AG09319 (cell line): ENCODE measurements around the gene ARHGAP45.
A peak's percentile ranks its signal among the peaks of the same experiment; 100 is the strongest.

ENCODE experiments used
- DNase-seq: peaks from one replicate; pipeline ENCODE4 v3.0.0-alpha.2; 2010; ENCODE audit warnings: low read depth; ENCODE audit errors: extremely low read depth
- TF ChIP-seq, protein P1 (sequence below): IDR thresholded peaks from 2 replicates; pipeline ENCODE4 v1.5.1; 2011; ENCODE audit warnings: low read depth, mild to moderate bottlenecking, inconsistent platforms, low read length, moderate library complexity

The ARHGAP45 gene

GRCh38 chr19:1032264-1032867 lies 34.6 kb upstream of the ARHGAP45 start:
- no peak for DNase-seq
- TF ChIP-seq, protein P1, sequence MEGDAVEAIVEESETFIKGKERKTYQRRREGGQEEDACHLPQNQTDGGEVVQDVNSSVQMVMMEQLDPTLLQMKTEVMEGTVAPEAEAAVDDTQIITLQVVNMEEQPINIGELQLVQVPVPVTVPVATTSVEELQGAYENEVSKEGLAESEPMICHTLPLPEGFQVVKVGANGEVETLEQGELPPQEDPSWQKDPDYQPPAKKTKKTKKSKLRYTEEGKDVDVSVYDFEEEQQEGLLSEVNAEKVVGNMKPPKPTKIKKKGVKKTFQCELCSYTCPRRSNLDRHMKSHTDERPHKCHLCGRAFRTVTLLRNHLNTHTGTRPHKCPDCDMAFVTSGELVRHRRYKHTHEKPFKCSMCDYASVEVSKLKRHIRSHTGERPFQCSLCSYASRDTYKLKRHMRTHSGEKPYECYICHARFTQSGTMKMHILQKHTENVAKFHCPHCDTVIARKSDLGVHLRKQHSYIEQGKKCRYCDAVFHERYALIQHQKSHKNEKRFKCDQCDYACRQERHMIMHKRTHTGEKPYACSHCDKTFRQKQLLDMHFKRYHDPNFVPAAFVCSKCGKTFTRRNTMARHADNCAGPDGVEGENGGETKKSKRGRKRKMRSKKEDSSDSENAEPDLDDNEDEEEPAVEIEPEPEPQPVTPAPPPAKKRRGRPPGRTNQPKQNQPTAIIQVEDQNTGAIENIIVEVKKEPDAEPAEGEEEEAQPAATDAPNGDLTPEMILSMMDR = no peak

DNA sequence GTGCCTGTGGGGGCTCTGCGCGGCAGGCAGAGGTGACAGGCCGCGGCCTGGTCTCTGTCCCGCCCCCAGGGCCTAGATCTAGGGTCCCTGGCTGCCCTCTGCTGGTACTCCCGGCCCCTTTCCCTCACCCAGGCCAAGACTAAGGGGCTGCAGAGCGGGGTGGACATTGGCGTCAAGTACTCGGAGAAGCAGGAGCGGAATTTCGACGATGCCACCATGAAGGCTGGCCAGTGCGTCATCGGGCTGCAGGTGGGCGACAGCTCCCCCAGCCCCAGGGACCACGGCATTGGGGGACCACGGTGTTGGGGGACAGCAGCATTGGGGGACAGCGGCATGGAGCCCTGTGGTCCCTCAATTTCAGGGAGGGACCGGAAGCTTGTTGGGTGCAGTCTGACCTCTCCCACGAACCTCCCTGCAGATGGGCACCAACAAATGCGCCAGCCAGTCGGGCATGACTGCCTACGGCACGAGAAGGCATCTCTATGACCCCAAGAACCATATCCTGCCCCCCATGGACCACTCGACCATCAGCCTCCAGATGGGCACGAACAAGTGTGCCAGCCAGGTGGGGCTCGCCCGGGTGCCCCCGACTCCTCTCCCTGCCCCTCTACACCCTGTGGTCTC lies 30.9 kb upstream of the ARHGAP45 start:
- DNase-seq = no peak
- TF ChIP-seq, protein P1 = no peak; the same call in 1 of the 2 replicates

GRCh38 chr19:1037621-1038064 lies 29.3 kb upstream of the ARHGAP45 start:
- DNase-seq = no peak
- TF ChIP-seq, protein P1 = no peak

GRCh38 chr19:1038978-1039645 lies 27.9 kb upstream of the ARHGAP45 start:
- DNase-seq = no peak

DNA sequence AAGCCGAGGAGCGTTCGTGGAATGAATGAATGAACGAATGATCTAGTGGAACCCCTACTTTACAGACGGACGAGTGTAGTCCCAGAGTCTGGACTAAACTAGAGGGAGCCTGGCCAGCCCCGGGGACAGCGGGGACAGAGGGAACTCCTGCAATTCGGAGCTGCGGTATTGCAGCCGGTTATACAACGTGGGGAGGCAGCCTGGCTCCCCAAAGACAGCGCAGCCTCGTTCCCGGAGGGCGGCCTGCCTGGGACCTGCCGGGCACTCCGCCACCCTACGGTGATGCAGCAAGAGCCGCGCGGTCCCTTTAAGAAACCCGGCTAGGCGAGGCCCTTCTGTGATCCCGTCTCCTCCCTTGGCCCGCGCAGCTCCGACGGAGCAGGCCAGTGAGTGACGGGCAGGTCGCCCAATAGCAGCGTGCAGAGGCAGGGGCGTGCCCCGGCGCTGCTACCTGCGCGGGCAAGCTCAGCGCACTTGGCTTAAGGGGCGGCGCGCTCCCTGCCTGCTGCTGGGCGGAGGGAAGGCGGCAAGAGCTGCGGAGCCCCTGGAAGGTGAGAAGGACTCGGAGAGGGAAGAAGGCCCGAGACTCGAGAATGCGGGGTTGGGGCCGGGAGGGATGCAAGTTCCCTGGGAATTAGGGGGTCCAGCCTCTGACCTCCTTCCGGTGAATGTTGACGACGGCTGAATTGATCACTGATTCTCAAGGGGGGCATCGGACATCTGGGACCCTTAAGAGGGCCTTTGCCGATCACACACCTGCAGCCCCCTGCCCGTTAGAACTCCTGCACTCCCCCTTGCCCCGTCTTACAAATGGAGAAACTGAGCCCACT lies 27.1 kb upstream of the ARHGAP45 start, which contains the start of gene ABCA7:
Gene ABCA7, plus strand, starts transcription at position 462 of the 830 bp plus-strand sequence. CDS start 1,255 bp downstream, outside the sequence.
- peak; percentile 96 for DNase-seq
- TF ChIP-seq, protein P1 = no peak

More at GRCh38 chr19:1038978-1039645, 27.9 kb upstream of the ARHGAP45 start:
- TF ChIP-seq, protein P1 = no peak

DNA sequence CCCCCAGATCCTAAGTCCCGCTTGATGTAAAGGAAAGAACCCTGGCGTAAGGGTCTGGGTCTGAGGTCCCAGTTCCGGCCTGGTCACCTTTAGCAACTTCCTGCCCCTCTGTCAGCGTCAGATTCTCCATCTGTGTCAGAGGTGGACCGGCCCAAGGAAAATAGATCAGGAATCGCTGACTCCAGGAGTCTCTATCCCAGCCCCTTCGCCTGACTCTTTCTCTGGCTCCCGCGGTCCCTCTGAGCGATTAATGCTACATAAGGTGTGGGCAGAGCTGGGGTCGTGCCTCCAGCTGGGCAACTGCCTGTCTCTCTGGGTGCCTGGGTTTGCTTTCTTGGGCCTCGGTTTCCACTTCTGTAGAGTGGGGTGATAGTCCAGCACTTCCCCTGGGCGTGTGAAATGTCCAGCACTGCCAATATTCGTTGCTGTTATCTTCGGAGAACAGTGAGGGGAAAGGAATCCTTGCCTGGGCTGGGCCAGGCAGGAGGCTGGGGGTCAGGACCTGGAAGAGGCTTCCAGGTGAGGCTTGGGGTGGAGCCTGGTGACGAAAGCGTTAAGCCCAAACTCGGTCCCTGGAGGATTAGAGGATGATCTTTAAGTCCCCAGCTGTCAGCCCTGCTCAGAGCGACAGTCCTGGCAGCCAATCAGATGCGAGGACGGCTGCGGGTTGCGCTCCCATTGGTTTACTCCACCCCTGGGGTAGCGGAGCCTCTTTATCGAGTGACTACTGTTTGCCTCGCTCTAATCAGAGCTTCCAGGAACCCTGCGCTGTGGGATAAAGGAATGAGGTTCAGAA lies 26.3 kb upstream of the ARHGAP45 start:
- DNase-seq = peak; percentile 87
- TF ChIP-seq, protein P1 = no peak
